Adipocyte (in vitro differentiated cells): Measurements from ENCODE around the gene LRRC53.
A peak's percentile ranks its signal among the peaks of the same experiment; 100 is the strongest.

ENCODE experiments used
- DNase-seq: peaks from one replicate; pipeline ENCODE4 v3.0.0-alpha.2; 2015; ENCODE audit warnings: low read depth
- H3K27me3 ChIP-seq: replicated peaks from 2 replicates; pipeline ENCODE4 v1.7.0; 2013; ENCODE audit warnings: mild to moderate bottlenecking, low read length, moderate library complexity; ENCODE audit not compliant: control insufficient read depth, insufficient read depth
- H3K36me3 ChIP-seq: 2 replicates; pipeline ENCODE4 v1.7.0; 2013; ENCODE audit warnings: low read length, mild to moderate bottlenecking, moderate library complexity; ENCODE audit not compliant: control insufficient read depth, insufficient read depth, severe bottlenecking
- H3K4me1 ChIP-seq: 2 replicates; pipeline ENCODE4 v1.7.0; 2013; ENCODE audit warnings: mild to moderate bottlenecking, low read length, moderate library complexity; ENCODE audit not compliant: control insufficient read depth, insufficient read depth
- H3K4me3 ChIP-seq: 2 replicates; pipeline ENCODE4 v1.7.0; 2013; ENCODE audit warnings: mild to moderate bottlenecking, low read length, moderate library complexity
- H3K9ac ChIP-seq: 2 replicates; pipeline ENCODE4 v1.7.0; 2013; ENCODE audit warnings: mild to moderate bottlenecking, low read length, moderate library complexity
- H3K9me3 ChIP-seq: 2 replicates; pipeline ENCODE4 v1.7.0; 2013; ENCODE audit warnings: mild to moderate bottlenecking, low read length, moderate library complexity; ENCODE audit not compliant: control insufficient read depth

LRRC53 gene

GRCh38 chr1:74486036-74486435, 26.4 kb downstream of the LRRC53 start:
- Histone ChIP-seq H3K27me3 (no peaks in the 10 kb centered on the region), H3K4me1 (no peaks in the 10 kb centered on the region), H3K9ac (no peak overlapping the region), H3K9me3 (no peaks in the 10 kb centered on the region), H3K4me3 (no peak overlapping the region), H3K36me3 (no peaks in the 10 kb centered on the region)
- no peak for DNase-seq

- Histone ChIP-seq H3K4me1 (no peaks in the 10 kb centered on the region), H3K27me3 (no peaks in the 10 kb centered on the region), H3K36me3 (no peaks in the 10 kb centered on the region), H3K4me3 (no peak overlapping the region), H3K9me3 (no peaks in the 10 kb centered on the region), H3K9ac (no peak overlapping the region)
- no peak for DNase-seq
Observed at GRCh38 chr1:74485622-74486021, 26.8 kb downstream of the LRRC53 start.

GRCh38 chr1:74481607-74482006, 30.8 kb downstream of the LRRC53 start:
- no peaks in the 10 kb centered on the region for H3K4me1 ChIP-seq
- H3K36me3 ChIP-seq: no peaks in the 10 kb centered on the region
- H3K27me3 ChIP-seq: peaks cover 3% of the 10 kb centered on the region
- DNase-seq: no peak
- H3K9me3 ChIP-seq: no peaks in the 10 kb centered on the region
- no peak overlapping the region for H3K4me3 ChIP-seq
- H3K9ac ChIP-seq: no peak overlapping the region

- Histone ChIP-seq H3K9ac (no peak overlapping the region), H3K4me1 (no peaks in the 10 kb centered on the region), H3K27me3 (peaks cover 8% of the 10 kb centered on the region), H3K4me3 (no peak overlapping the region), H3K36me3 (no peaks in the 10 kb centered on the region), H3K9me3 (no peaks in the 10 kb centered on the region)
- no peak for DNase-seq
Observed at GRCh38 chr1:74480068-74480467, 32.3 kb downstream of the LRRC53 start.

- Histone ChIP-seq H3K9ac (no peak overlapping the region), H3K4me3 (no peak overlapping the region), H3K36me3 (no peaks in the 10 kb centered on the region), H3K9me3 (no peaks in the 10 kb centered on the region), H3K27me3 (peaks cover 8% of the 10 kb centered on the region), H3K4me1 (no peaks in the 10 kb centered on the region)
- DNase-seq: no peak
Observed at GRCh38 chr1:74478979-74479378, 33.4 kb downstream of the LRRC53 start.

- Histone ChIP-seq H3K9me3 (no peaks in the 10 kb centered on the region), H3K4me1 (peaks cover 16% of the 10 kb centered on the region), H3K27me3 (peaks cover 5% of the 10 kb centered on the region), H3K36me3 (no peaks in the 10 kb centered on the region), H3K4me3 (no peak overlapping the region), H3K9ac (no peak overlapping the region)
- DNase-seq: no peak
Observed at GRCh38 chr1:74474585-74474984, 37.8 kb downstream of the LRRC53 start.

GRCh38 chr1:74471470-74471869, 40.9 kb downstream of the LRRC53 start:
- Histone ChIP-seq H3K27me3 (peaks cover 5% of the 10 kb centered on the region), H3K4me3 (no peak overlapping the region), H3K9me3 (no peaks in the 10 kb centered on the region), H3K9ac (no peak overlapping the region), H3K4me1 (peaks cover 20% of the 10 kb centered on the region), H3K36me3 (no peaks in the 10 kb centered on the region)
- no peak for DNase-seq

GRCh38 chr1:74470936-74471335, 41.5 kb downstream of the LRRC53 start:
- no peaks in the 10 kb centered on the region for H3K36me3 ChIP-seq
- no peak overlapping the region for H3K9ac ChIP-seq
- H3K27me3 ChIP-seq: peaks cover under 1% of the 10 kb centered on the region
- no peak for DNase-seq
- no peaks in the 10 kb centered on the region for H3K9me3 ChIP-seq
- H3K4me1 ChIP-seq: peaks cover 22% of the 10 kb centered on the region
- peak overlapping the region; percentile 5 for H3K4me3 ChIP-seq

GRCh38 chr1:74470251-74470650, 42.2 kb downstream of the LRRC53 start:
- H3K4me3 ChIP-seq: no peak overlapping the region
- H3K9me3 ChIP-seq: no peaks in the 10 kb centered on the region
- no peak overlapping the region for H3K9ac ChIP-seq
- no peaks in the 10 kb centered on the region for H3K27me3 ChIP-seq
- no peak for DNase-seq
- H3K36me3 ChIP-seq: no peaks in the 10 kb centered on the region
- H3K4me1 ChIP-seq: peaks cover 22% of the 10 kb centered on the region

GRCh38 chr1:74468982-74469603, 43.3 kb downstream of the LRRC53 start:
- no peak overlapping the region for H3K4me3 ChIP-seq
- H3K4me1 ChIP-seq: peaks cover 26% of the 10 kb centered on the region
- no peaks in the 10 kb centered on the region for H3K9me3 ChIP-seq
- peak; percentile 79 for DNase-seq
- no peak overlapping the region for H3K9ac ChIP-seq
- no peaks in the 10 kb centered on the region for H3K36me3 ChIP-seq
- H3K27me3 ChIP-seq: no peaks in the 10 kb centered on the region

GRCh38 chr1:74467786-74468377, 44.5 kb downstream of the LRRC53 start:
- no peak overlapping the region for H3K4me3 ChIP-seq
- H3K9ac ChIP-seq: no peak overlapping the region
- no peaks in the 10 kb centered on the region for H3K9me3 ChIP-seq
- H3K4me1 ChIP-seq: peaks cover 39% of the 10 kb centered on the region
- H3K27me3 ChIP-seq: no peaks in the 10 kb centered on the region
- peak; percentile 41 for DNase-seq
- H3K36me3 ChIP-seq: no peaks in the 10 kb centered on the region

GRCh38 chr1:74465193-74465681, 47.2 kb downstream of the LRRC53 start:
- DNase-seq: no peak
- H3K4me1 ChIP-seq: peaks cover 30% of the 10 kb centered on the region
- no peaks in the 10 kb centered on the region for H3K9me3 ChIP-seq
- H3K36me3 ChIP-seq: no peaks in the 10 kb centered on the region
- H3K27me3 ChIP-seq: no peaks in the 10 kb centered on the region
- no peak overlapping the region for H3K9ac ChIP-seq
- no peak overlapping the region for H3K4me3 ChIP-seq
